ENCODE measurements around the gene PTPRQ.

- no peak for TF ChIP-seq POLR2A (IDR thresholded peaks at IDR 0.05)
- no peak for TF ChIP-seq CTCF (IDR thresholded peaks at IDR 0.05 in 8 of 11, conservative IDR thresholded peaks at IDR 0.05 in 3 of 11)
Observed at GRCh38 chr12:80567401-80567800, 123.4 kb downstream of the PTPRQ start.

Data from spleen (tissue), 7 donors.